CD4-positive, alpha-beta T cell (primary cell): Measurements from ENCODE around the gene NCKIPSD. TPM values are rescaled to one million over a fixed set of nuclear protein-coding genes. Genes with fewer than 3 reads are reported as not detected.
"Not testable (repeated sequence)": the region's sequence is repeated elsewhere in the genome, so short reads cannot be mapped to it uniquely, and the experiment has no call there.

Source experiments
- ATAC-seq: fragments of 200-7000 bp; cut with Tn5 transposase; one replicate; pipeline ENCODE4 v1.10.0; 2022; ENCODE audit warnings: mild to moderate bottlenecking; ENCODE audit not compliant: poor library complexity
- CTCF ChIA-PET: fragments of 350-600 bp; sonication (Branson Sonifier 250); formaldehyde crosslinking; loops from one replicate; lab custom pipeline; 2021; ENCODE audit warnings: antibody characterized with exemption, inconsistent platforms; lab: Charles Lee
- POLR2A ChIA-PET: fragments of 350-600 bp; sonication (Branson Sonifier 250); formaldehyde crosslinking; loops from one replicate; lab custom pipeline; 2021; ENCODE audit warnings: antibody characterized with exemption, inconsistent platforms; lab: Charles Lee
- DNase-seq, 14 experiments: peaks; one replicate each; pipeline ENCODE4 v3.0.0-alpha.2; 2013 to 2020; ENCODE audit warnings: mixed read lengths in 2 of 14
- H3K27ac ChIP-seq, 2 donors: one replicate each; pipeline versions ENCODE4 v1.5.1 to v1.7.0; 2013; ENCODE audit warnings: low read length in 2 of 2, low read depth in 1 of 2, mild to moderate bottlenecking in 1 of 2
- H3K27me3 ChIP-seq, 2 experiments: 1 replicate in 1 of 2; 2 replicates in 1 of 2; pipeline versions ENCODE4 v1.6.1 to v1.7.0; 2013; ENCODE audit warnings: low read length in 2 of 2, control low read depth in 1 of 2, mild to moderate bottlenecking in 1 of 2, moderate library complexity in 1 of 2; ENCODE audit not compliant: insufficient read depth in 2 of 2, control insufficient read depth in 1 of 2
- H3K36me3 ChIP-seq: one replicate; pipeline ENCODE4 v1.6.1; 2013; ENCODE audit warnings: low read length, control low read depth; ENCODE audit not compliant: insufficient read depth
- H3K4me1 ChIP-seq: one replicate; pipeline ENCODE4 v1.6.1; 2013; ENCODE audit warnings: low read length, control low read depth; ENCODE audit not compliant: insufficient read depth
- H3K4me3 ChIP-seq: one replicate; pipeline ENCODE4 v1.5.1; 2013; ENCODE audit warnings: mild to moderate bottlenecking, low read length, moderate library complexity
- H3K9me3 ChIP-seq, 2 experiments: 1 replicate in 1 of 2; 2 replicates in 1 of 2; pipeline versions ENCODE4 v1.6.1 to v1.7.0; 2013; ENCODE audit warnings: low read length in 2 of 2, mild to moderate bottlenecking in 2 of 2, control low read depth in 1 of 2, moderate library complexity in 1 of 2; ENCODE audit not compliant: control insufficient read depth in 1 of 2, insufficient read depth in 1 of 2
- H3K27ac Mint-ChIP-seq: one replicate; pipeline ENCODE4 v1.8.0; 2020; ENCODE audit warnings: mixed read lengths
- H3K27me3 Mint-ChIP-seq: one replicate; pipeline ENCODE4 v1.8.0; 2021; ENCODE audit warnings: mixed read lengths
- H3K36me3 Mint-ChIP-seq: one replicate; pipeline ENCODE4 v1.8.0; 2021; ENCODE audit warnings: low read depth, mixed read lengths
- H3K4me1 Mint-ChIP-seq: one replicate; pipeline ENCODE4 v1.8.0; 2021; ENCODE audit warnings: low read depth, mixed read lengths
- H3K4me3 Mint-ChIP-seq: one replicate; pipeline ENCODE4 v1.8.0; 2020; ENCODE audit warnings: mild to moderate bottlenecking, mixed read lengths
- H3K9me3 Mint-ChIP-seq: one replicate; pipeline ENCODE4 v1.8.0; 2020; ENCODE audit warnings: mixed read lengths
- CTCF ChIP-seq: fragments of 200-600 bp; IDR thresholded peaks from one replicate; pipeline ENCODE4 v1.8.0; 2022; ENCODE audit warnings: antibody characterized with exemption, mild to moderate bottlenecking
- intact Hi-C, 2 experiments: fragments of 100-400 bp; cut with DNase I in 1 of 2; cut with micrococcal nuclease in 1 of 2; formaldehyde crosslinking; loops; one replicate each; pipeline versions ENCODE4 v1.15.1 to v1.9.0; 2023 to 2025; cut with DNase I, micrococcal nuclease
- total RNA-seq, 174 experiments: library from RNA in 2 of 174; stranded (reverse) in 2 of 174; gene quantifications; one replicate each; pipeline ENCODE4 v1.2.3 and lab custom pipeline; 2021 to 2026

The NCKIPSD gene
- total RNA-seq, 2 experiments from 2014 or later = 9.7 to 10.8 TPM

GRCh38 chr3:48727511-48727910, 41.8 kb upstream of the NCKIPSD start:
- Mint-ChIP-seq H3K4me1 (no peaks in the 10 kb centered on the region), H3K4me3 (no peak overlapping the region), H3K36me3 (no peaks in the 10 kb centered on the region), H3K9me3 (no peaks in the 10 kb centered on the region), H3K27me3 (no peaks in the 10 kb centered on the region), H3K27ac (no peak overlapping the region)
- ATAC-seq (no peak), DNase-seq (no peak)
- ChIA-PET POLR2A (no interaction called here), CTCF (no interaction called here)
- no peak for TF ChIP-seq CTCF
- no peaks in the 10 kb centered on the region for H3K27me3 ChIP-seq
- H3K4me1 ChIP-seq = no peaks in the 10 kb centered on the region
- H3K36me3 ChIP-seq = no peaks in the 10 kb centered on the region
- H3K27ac ChIP-seq = no peak overlapping the region
- intact Hi-C loops = no loop called here
- H3K4me3 ChIP-seq = no peak overlapping the region
- H3K9me3 ChIP-seq = no peaks in the 10 kb centered on the region

- H3K4me1 Mint-ChIP-seq, DNase-seq, ATAC-seq, H3K36me3 Mint-ChIP-seq, H3K27ac ChIP-seq, H3K4me3 ChIP-seq, H3K4me3 Mint-ChIP-seq, H3K27ac Mint-ChIP-seq, H3K27me3 Mint-ChIP-seq, H3K9me3 ChIP-seq, intact Hi-C loops, H3K27me3 ChIP-seq, H3K9me3 Mint-ChIP-seq, H3K4me1 ChIP-seq, POLR2A ChIA-PET, CTCF ChIA-PET, H3K36me3 ChIP-seq: not testable (repeated sequence)
Measured at GRCh38 chr3:48725185-48725855, 39.6 kb upstream of the NCKIPSD start.

- Histone ChIP-seq H3K4me3 (no peak overlapping the region), H3K36me3 (no peaks in the 10 kb centered on the region), H3K4me1 (no peaks in the 10 kb centered on the region), H3K27ac (no peak overlapping the region), H3K27me3 (no peaks in the 10 kb centered on the region), H3K9me3 (no peaks in the 10 kb centered on the region)
- ATAC-seq (no peak), DNase-seq (no peak)
- CTCF ChIA-PET = no interaction called here
- Mint-ChIP-seq H3K36me3 (no peaks in the 10 kb centered on the region), H3K9me3 (no peaks in the 10 kb centered on the region), H3K4me1 (no peaks in the 10 kb centered on the region), H3K27me3 (no peaks in the 10 kb centered on the region), H3K27ac (no peak overlapping the region), H3K4me3 (no peak overlapping the region)
- TF ChIP-seq CTCF = no peak
- POLR2A ChIA-PET = no interaction called here
- intact Hi-C loops = no loop called here
Measured at GRCh38 chr3:48723725-48724124, 38.0 kb upstream of the NCKIPSD start.

GRCh38 chr3:48723293-48723692, 37.6 kb upstream of the NCKIPSD start:
- POLR2A ChIA-PET, H3K27ac ChIP-seq, H3K9me3 ChIP-seq, H3K4me1 ChIP-seq, DNase-seq, H3K9me3 Mint-ChIP-seq, CTCF ChIA-PET, H3K27me3 Mint-ChIP-seq, H3K4me3 Mint-ChIP-seq, H3K27me3 ChIP-seq, H3K4me3 ChIP-seq, H3K27ac Mint-ChIP-seq, ATAC-seq, H3K4me1 Mint-ChIP-seq, H3K36me3 ChIP-seq, intact Hi-C loops, H3K36me3 Mint-ChIP-seq: not testable (repeated sequence)
